BJ (cell line): ENCODE results near the gene CRELD2. TPM values are rescaled to one million over a fixed set of nuclear protein-coding genes. Genes with fewer than 3 reads are reported as not detected.

ENCODE experiments used
- CTCF ChIA-PET: fragments of 350-600 bp; formaldehyde crosslinking; extraction: SDS; loops from one replicate; lab custom pipeline; 2021; ENCODE audit warnings: antibody characterized with exemption, inconsistent platforms; lab: Yijun Ruan, JAX
- POLR2A ChIA-PET: fragments of 300-600 bp; sonication (Branson Sonifier 250); formaldehyde crosslinking; extraction: SDS; loops from one replicate; lab custom pipeline; 2021; ENCODE audit warnings: antibody characterized with exemption; lab: Charles Lee
- DNase-seq: peaks from one replicate; pipeline ENCODE4 v3.0.0-alpha.2; 2011; ENCODE audit warnings: low read depth
- H3K27me3 ChIP-seq: 2 replicates; pipeline ENCODE4 v1.6.0; 2011; ENCODE audit warnings: low read length; ENCODE audit not compliant: control insufficient read depth, insufficient read depth
- H3K36me3 ChIP-seq: 2 replicates; pipeline ENCODE4 v1.5.1; 2011; ENCODE audit warnings: low read length; ENCODE audit not compliant: control insufficient read depth, insufficient read depth
- H3K4me3 ChIP-seq: 2 replicates; pipeline ENCODE4 v1.5.1; 2011; ENCODE audit warnings: low read depth, mild to moderate bottlenecking, control low read depth, low read length
- CTCF ChIP-seq: IDR thresholded peaks from 2 replicates; pipeline ENCODE4 v1.5.1; 2011; ENCODE audit warnings: low read depth, mild to moderate bottlenecking, control low read depth, inconsistent platforms, low read length, moderate library complexity; ENCODE audit not compliant: insufficient read depth
- polyA plus RNA-seq: library from polyadenylated mRNA; depleted of rRNA; stranded (reverse); fragments of >200 nt; gene quantifications from 2 replicates; pipeline ENCODE4 v1.2.3, GENCODE V29; 2011; rRNA removed
- small RNA-seq: library from RNA; depleted of rRNA; stranded (forward); fragments of <200 nt; gene quantifications from one replicate; pipeline ENCODE3, GENCODE V24; 2012; ENCODE audit warnings: low replicate concordance, low read depth; ENCODE audit not compliant: insufficient read length

The CRELD2 gene
- polyA plus RNA-seq, 1 experiment = 54.1 TPM

DNA sequence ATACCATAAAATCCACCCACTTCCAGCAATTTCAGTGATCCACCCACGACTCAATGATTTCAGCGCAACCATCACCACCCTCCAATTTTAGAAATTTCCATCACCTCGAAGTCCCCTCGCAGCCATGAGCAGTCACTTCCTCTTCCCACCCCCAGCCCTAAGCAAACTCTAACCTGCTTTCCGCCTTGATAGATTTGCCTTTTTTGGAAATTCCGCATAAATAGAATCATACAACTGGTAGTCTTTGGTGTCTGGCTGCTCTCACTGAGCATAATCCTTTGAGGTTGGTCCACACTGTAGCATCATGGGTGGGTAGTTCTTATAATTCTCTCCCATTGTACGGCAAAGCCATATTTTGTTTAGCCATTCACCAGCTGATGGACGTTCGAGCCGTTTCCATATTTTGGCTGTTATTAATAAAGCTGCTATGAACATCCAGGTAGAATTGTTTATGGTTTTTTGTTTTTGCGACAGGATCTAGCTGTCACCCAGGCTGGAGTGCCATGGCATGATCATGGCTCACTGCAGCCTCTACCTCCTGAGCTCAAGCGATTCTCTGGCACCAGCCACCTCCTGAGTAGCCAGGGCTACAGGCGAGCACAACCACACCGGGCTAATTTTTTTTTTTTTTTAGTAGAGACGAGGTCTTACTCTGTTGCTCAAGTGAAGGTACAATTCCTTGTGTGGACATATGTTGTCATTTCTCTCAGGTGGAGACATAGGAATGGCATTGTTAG, 58.2 kb downstream of the CRELD2 start:
- DNase-seq = no peak
- H3K36me3 ChIP-seq = no peaks in the 10 kb centered on the region
- ChIA-PET POLR2A (no interaction called here), CTCF (interaction anchor here (0.7 to 1.4 kb wide), 2 partner anchors 46 to 155 kb away, joined by 3 to 8 read pairs; no protein-coding TSS in a partner anchor)
- H3K4me3 ChIP-seq = no peak overlapping the region
- no peak for TF ChIP-seq CTCF
- no peaks in the 10 kb centered on the region for H3K27me3 ChIP-seq

Small RNA genes within 50 kb of the gene (small RNA-seq; reads per million reads assigned to genes)
- gene MIR6821 = not detected

Other genes starting within 250 kb of the CRELD2 start
- 3.1 and 4.6 TPM in 2 replicates for gene BRD1, start 90.8 kb upstream of the CRELD2 start, polyA plus RNA-seq
- 3.6 and 4.5 TPM in 2 replicates for gene ZBED4, start 64.8 kb upstream of the CRELD2 start, polyA plus RNA-seq
- gene ALG12, start 196 bp upstream of the CRELD2 start, polyA plus RNA-seq = 5.5 and 7.9 TPM in 2 replicates
- 5.8 and 8.3 TPM in 2 replicates for gene PIM3, start 42.1 kb downstream of the CRELD2 start, polyA plus RNA-seq
- not detected in 2 replicates for gene IL17REL, start 94.1 kb downstream of the CRELD2 start, polyA plus RNA-seq
- not detected in 2 replicates for gene TTLL8, start 139.7 kb downstream of the CRELD2 start, polyA plus RNA-seq
- 0.10 and 0.15 TPM in 2 replicates for gene MLC1, start 166.8 kb downstream of the CRELD2 start, polyA plus RNA-seq
- 5.8 and 6.6 TPM in 2 replicates for gene MOV10L1, start 171.4 kb downstream of the CRELD2 start, polyA plus RNA-seq